HG03571 (cell line): Measurements from ENCODE around the gene CACNA1G.

Source experiments
- ATAC-seq: cut with Tn5 transposase; IDR thresholded peaks from one replicate; pipeline ENCODE4 v1.9.1; 2021; ENCODE audit not compliant: unreplicated experiment

Gene CACNA1G

GRCh38 chr17:50565402-50566350 lies 5.2 kb downstream of the CACNA1G start:
- ATAC-seq: no peak

- no peak for ATAC-seq
Measured at GRCh38 chr17:50566886-50567285, 6.4 kb downstream of the CACNA1G start.

DNA sequence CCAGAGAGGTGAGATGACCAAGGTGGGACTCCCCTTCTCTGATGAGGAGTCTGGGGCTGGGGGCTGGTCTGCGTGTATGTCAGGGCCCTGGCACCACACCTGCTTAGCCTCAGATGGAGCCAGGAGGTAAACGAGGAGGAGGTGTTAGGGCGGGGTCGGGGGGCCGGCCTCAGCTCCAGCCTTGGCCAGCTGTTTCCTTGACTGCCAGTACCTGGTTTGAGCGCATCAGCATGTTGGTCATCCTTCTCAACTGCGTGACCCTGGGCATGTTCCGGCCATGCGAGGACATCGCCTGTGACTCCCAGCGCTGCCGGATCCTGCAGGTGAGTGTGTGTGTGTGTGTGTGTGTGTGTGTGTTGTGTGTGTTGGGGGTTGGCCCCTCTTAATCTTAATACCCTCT lies 8.1 kb downstream of the CACNA1G start:
- no peak for ATAC-seq

DNA sequence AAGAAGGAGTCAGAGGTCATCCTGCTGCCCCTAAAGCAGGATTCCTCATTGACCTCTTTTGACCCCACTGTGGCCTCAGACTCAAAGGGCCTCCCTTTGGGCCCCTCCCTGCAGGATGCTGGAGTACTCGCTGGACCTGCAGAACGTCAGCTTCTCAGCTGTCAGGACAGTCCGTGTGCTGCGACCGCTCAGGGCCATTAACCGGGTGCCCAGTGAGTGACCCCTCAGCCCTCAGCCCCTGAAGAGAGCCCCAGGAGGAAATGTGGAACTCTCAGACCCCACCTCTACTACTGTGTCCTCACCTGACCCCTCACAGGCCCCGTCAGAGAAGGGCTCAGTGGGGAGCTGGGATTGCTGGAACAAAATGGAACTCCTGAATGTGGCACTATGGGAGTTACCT lies 9.1 kb downstream of the CACNA1G start:
- no peak for ATAC-seq

DNA sequence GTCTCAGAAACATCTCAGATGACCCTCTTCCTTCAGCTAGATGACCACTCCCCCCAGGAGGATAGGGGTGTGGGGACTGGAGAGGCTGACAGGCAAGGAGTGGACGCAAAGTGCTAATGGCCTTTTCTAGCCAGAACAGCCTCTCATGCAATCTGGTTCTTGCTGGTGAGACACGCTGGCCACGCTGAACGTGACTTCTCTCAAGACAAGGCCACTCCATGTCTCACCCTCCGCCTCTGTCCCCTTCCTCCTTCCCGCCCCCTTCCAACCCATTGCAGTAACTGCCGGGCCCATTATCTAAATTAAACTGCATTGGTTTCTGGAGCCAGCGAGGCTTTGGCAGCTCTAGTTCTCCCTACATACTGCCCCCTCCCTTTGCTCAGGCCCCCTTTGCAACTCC lies 9.5 kb downstream of the CACNA1G start:
- ATAC-seq: no peak

DNA sequence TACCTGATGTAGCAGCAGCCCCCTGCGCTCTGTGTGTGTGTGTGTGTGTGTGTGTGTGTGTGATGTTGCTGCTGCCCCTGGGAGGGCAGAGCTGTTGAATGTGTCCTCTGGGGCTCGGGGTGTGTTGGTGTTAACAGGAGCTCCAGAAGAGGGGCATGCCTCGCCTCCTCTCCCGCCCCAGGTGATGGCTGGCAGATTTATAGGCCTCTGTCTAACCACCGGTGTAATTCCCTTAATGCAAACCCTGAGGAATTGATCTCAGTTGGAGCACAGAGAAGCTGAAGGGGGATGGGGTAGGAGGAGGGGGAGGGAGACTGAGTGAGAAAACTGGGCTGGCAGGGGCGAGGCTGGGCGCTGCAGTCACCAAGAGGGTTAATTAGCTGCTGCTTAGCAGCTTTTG lies 10.0 kb downstream of the CACNA1G start:
- ATAC-seq: no peak

DNA sequence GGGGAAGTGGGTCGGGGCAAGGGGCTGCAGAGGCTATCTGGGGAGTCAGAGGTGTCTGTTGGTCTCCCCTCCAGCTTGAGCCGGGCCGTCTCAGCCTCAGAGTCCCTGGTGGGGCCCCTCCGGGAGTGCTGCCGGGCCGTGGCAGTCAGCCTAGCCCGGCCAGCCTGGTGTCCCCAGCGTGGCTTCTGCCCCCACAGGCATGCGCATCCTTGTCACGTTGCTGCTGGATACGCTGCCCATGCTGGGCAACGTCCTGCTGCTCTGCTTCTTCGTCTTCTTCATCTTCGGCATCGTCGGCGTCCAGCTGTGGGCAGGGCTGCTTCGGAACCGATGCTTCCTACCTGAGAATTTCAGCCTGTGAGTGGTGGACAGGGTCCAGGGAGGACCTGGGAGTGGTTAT lies 11.2 kb downstream of the CACNA1G start:
- ATAC-seq: no peak

DNA sequence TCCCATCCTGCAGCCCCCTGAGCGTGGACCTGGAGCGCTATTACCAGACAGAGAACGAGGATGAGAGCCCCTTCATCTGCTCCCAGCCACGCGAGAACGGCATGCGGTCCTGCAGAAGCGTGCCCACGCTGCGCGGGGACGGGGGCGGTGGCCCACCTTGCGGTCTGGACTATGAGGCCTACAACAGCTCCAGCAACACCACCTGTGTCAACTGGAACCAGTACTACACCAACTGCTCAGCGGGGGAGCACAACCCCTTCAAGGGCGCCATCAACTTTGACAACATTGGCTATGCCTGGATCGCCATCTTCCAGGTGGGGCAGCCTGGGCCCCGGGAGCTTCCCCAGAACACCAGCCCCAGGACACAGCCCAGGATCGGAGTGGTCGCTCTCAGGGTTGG lies 12.0 kb downstream of the CACNA1G start:
- ATAC-seq: no peak

DNA sequence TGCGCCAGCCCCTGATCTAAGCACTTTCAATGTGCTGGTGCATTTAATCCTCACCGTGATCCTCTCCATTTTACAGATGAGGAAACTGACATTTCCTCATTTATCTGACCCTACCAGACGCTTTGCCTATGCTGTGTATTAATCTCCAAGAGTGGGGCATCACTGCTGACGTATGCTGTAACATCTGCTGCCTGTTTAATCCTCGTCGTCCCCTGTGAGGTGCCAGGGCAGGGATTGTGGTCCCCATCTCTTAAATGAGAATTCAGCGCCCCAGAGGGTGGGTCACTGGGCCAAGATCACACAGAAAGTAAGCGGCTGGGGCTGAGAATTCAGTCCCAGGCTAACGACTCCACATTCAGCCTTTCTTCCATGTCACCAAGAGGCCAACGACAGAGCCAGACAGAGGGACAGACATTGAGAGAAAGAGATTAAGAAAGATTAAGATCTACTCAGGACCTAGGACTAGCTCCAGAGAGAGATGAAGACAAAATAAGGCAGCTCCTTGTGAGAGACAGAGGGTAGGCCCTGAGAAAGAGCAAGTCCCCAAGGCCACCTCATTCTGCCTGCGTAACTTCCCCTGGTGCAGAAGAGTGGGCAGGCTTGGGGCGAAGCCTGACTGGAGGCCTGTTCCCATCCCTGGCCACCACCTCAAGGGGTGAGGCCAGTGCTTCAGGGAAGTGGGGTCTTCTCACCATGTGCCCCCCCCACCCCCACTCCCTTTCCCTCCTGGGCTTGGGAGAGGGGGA lies 13.5 kb downstream of the CACNA1G start:
- no peak for ATAC-seq

DNA sequence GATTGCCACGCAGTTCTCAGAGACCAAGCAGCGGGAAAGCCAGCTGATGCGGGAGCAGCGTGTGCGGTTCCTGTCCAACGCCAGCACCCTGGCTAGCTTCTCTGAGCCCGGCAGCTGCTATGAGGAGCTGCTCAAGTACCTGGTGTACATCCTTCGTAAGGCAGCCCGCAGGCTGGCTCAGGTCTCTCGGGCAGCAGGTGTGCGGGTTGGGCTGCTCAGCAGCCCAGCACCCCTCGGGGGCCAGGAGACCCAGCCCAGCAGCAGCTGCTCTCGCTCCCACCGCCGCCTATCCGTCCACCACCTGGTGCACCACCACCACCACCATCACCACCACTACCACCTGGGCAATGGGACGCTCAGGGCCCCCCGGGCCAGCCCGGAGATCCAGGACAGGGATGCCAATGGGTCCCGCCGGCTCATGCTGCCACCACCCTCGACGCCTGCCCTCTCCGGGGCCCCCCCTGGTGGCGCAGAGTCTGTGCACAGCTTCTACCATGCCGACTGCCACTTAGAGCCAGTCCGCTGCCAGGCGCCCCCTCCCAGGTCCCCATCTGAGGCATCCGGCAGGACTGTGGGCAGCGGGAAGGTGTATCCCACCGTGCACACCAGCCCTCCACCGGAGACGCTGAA lies 15.2 kb downstream of the CACNA1G start:
- ATAC-seq: no peak

DNA sequence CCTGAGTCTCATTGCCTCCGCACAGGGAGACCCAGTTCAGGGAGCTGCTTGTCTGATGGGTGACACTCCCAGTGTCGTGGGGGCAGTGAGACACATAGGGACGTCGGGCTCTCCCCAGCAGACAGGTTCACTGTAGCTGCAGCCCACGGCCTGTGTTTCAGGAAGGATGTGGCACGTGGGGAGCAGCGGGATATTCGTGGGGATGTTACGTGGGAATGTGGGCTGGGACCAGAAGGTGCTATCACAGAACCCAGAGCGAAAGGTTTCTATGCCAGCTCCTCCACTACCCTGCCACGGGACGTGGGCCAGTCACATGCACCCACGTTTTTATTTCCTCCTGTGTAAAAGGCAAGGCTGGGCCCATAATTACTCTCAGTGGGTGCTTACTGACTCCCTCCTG lies 16.3 kb downstream of the CACNA1G start:
- no peak for ATAC-seq

DNA sequence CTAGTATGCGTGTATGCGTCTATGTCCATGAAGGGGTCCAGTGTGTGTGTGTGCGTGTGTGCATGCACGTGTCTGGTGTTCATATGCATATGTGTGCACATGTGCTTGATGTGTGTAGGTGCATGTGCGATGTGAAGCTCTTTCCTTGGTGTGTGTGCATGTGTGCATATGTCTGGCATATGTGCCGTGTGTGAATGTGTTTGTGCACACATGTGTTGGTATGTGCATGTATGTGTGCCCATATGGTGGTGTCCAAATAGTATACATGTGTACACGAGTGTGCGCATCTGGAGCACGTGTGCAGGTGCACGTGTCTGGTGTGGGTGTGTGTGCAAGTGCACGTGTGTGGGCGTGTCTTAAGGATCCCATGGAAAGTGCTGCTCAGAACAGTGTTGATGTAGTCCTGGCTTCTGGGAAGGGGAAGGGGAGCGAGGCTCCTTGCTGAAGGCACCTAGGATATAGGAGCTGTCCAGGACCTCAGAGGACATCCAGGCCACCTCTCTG lies 17.0 kb downstream of the CACNA1G start:
- no peak for ATAC-seq

- no peak for ATAC-seq
Measured at GRCh38 chr17:50578173-50578572, 17.7 kb downstream of the CACNA1G start.

DNA sequence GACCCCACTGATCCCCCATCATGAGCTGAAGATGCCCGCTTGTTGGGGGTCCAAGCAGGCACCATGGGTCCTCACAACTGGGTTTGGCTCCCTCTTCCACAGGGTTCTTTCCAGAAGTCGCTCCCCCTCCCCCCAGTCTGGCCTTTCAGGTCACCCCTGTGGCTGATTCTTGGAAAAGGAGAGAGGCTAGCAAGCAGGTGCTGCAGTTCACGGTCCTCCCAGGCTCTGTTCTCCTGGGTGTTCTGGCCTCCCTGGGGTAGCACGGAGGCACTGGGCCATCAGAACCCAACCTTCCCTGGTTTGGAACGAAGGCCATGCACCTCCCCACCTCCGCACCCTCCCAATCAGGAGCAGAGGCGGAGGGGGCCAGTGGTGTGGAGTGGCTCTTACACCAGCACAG lies 18.9 kb downstream of the CACNA1G start:
- ATAC-seq: no peak

DNA sequence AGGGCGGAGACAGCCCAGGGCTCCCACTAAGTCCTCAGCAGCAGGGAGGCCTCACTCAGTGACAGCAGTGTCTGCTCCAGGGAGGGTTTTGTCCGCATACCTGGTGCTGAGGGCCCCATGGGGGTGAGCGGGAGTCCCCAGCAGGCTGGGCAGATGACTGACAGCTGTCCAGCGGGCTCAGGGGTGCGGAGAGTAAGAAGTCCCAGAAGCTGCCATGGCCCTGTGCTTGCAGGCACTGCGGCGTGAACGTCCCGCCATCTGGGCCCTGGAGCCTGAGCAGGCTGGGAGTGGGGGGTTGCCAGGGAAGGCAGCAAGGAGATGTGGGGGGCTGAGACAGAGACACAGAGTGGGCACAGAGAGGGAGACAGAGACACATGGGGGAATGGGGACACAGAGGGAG lies 20.1 kb downstream of the CACNA1G start:
- ATAC-seq: no peak

GRCh38 chr17:50581316-50581715 lies 20.8 kb downstream of the CACNA1G start:
- no peak for ATAC-seq

DNA sequence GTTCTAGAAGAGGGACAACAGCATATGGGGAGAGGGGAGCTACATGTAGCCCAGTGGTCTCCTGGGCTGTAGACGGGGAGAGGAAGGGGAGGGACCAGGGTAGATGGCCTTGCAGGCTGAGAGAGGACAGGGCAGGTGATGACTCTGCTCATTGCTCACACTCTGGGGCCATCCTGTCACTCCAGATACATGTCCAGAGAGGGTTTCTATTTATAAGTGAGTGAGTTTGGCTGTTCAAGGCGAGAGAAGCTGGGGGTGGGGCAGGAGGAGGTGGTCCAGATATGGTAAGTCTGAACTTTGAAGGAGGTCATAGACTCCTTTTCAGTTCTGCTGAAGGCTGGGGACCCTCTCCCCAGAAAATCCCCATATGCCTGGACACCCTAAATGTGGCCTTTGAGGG lies 22.2 kb downstream of the CACNA1G start:
- ATAC-seq: no peak

DNA sequence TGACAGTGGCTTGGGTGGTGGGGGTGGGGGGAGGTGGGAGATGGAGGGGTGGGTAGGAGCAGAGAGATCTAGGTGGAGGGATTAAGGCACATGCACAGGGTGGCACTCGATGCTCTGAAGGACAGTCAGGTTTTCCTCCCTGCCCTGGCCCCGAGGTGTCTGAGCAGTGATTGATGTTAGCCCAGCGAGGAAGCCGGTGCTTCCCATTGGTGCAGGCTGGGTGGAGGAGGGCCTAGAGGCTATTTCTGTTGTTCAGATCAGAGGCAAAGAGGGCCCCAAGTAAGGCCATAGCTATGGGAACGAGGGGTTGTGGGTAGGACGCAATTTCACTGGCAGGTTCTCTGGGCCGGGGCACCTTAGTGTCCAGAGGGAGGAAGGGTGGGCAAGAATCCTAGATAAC lies 23.1 kb downstream of the CACNA1G start:
- ATAC-seq: no peak

DNA sequence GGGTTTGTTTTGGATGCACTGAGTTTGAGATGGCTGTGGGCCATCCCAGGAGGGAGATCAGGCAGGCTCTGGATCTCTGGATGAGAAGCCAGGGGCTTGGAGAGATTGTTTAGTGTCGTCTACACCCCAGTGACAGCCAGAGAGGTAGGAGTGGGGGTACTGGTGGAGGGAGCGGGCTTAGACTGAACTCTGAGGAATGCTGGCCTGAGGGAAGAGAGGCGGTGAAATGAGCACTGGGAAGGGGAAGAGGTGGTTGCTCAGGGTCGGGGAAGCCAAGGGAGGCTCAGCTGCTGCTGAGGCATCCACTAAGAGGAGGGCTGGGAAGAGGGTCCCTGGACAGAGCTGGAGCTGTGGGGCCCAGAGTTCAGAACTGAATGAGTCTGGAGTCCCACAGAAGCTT lies 23.6 kb downstream of the CACNA1G start:
- ATAC-seq: no peak

GRCh38 chr17:50584749-50585148 lies 24.2 kb downstream of the CACNA1G start:
- no peak for ATAC-seq

- no peak for ATAC-seq
Measured at GRCh38 chr17:50585346-50585745, 24.8 kb downstream of the CACNA1G start.

DNA sequence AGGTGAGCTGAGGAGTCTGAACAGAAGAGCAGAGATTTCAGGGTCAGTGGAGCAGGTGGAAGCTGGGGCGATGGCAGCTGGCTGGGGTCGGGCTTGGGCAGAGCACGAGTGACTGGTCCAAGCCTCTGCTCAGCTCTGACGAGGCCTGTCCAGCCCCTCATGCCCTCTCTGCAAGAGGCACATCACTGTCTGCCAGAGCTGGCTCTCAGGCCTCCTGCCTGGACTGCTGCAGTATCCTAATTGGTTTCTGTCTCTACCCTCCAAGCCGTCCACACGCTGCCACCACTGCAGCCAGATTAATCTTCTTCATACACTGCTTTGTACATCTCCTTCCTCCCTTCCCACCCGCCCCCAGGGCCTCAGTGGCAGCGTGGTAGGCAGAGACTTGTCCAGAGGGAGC lies 25.4 kb downstream of the CACNA1G start:
- ATAC-seq: no peak
